ENCODE measurements around the gene PRKCE.

PRKCE gene

DNA sequence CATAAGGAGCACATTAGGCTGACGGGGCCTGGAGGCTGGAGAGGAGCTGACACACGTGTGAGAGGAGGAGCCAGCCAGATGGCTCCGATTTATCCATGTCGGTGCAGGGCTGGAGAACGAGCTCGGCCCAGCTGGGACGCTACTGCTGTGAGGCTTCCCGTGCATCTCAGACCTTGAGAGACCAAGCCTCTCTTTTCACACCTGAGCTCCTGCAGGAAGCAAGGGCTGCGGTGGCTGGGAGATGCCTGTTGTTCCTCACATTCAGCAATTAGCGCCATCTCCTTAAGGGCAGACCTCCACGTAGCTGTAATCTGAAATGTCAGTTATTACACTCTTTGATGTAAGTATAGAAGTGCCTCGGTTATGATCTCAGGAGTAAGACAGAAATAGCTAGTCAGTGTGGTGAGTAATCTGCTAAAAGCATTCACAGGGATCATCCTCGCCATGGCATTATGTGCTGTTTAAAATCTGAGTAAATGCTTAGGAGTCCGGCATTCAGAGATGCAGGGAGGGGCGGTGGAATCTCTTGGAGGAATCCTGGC is 107.9 kb downstream of the PRKCE start:
- DNase-seq = no peak

- no peak for DNase-seq
Measured at GRCh38 chr2:45761635-45762034, 110.2 kb downstream of the PRKCE start.

GRCh38 chr2:45763255-45763654 is 111.8 kb downstream of the PRKCE start:
- no peak for DNase-seq

DNA sequence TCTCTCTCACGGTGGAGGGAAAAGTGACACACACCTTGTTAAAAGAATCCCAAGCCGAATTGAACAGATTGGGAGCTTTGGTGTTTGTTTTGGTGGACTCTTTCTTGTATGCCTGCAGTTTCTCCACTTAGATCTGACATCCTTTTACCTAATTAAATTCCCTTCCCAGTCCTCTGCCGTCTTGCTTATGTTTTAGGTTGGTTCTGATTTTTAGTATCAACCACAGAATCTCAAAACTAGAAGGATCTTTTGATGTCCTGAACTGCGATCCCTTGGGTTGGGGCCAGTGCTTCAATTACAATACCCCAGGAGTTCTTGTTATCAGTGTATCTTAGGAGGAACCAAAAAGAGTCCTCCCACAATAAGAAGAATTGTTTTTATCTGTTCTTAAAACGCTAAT is 112.3 kb downstream of the PRKCE start:
- no peak for DNase-seq

DNA sequence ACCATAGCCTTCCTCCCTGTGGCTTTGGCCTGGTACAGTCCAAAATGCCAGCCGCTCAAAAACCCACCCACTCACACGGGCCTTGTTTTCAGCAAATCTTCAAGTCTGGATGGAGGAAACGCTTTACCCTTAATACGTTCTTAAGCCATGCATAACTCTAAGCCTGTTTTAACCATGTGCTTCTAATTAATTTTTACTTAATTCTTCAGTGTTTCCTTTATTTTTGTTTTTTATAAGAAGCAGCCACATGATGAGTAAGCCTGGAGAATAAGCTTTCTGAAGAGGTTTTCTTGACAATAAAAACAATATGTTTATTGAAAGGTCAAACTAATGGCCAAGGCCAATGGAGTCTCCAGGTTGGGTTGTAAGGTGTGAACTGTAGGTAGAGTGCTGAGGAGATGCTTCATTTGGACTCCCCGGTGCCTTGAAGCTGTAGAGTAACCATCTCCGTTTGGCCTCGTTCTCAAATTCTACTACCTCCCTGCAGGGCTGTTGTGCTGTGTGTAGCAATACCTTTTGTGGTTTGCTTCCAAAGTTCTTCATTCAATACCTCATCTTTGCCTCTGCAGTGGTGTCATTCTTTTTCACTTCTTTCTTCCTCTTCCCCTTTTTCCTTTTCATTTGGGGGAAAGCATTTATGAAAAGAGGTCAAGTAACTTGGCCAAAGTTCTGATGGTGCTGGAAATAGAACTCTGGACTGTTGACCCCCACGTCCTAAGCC is 113.7 kb downstream of the PRKCE start:
- no peak for DNase-seq

DNA sequence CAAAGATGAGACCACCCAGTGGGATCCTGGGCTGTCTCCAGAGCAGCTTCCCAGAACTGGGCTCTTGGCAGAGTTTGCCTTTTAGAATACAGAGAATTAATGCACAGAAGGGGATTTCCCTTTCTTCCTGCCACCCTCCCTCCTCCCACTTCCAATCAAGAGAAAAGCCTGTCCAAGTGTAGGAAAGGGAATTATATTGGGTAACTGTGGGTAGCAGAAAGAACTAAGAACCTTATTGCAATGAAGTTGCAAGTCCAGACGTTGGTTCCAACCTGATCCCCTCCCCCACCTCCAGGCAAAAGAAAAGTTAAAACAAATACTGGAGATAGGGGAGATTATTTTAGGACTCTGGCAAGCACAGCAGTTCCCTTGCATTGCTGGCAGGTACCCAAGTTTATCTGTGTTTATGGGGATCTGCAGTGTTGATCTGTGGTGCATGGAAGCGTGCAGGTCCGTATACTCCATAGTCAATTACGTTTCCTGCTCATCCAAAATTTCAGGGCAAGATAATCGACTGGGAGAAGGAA is 114.3 kb downstream of the PRKCE start:
- DNase-seq = no peak

- DNase-seq = no peak
Measured at GRCh38 chr2:45768208-45768607, 116.7 kb downstream of the PRKCE start.

DNA sequence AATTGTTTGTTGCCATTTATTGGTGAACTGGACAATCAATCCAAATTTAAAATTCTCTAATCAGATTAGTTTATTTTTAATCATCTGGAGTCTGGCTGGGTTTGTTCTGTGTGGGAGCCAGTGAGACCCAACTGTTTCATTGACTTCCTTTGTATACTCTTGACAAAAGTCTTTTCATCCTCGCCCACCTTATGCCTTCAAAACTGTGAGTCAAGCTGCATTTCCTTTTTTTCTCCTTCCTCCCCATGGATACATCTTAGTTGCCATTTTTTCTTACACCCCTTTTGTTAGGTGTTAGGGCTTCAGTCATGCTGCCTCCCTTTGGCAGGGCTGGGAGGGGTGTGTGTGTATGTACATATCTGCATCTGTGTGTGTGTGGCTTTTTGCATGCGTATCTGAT is 117.6 kb downstream of the PRKCE start:
- no peak for DNase-seq

- no peak for DNase-seq
Measured at GRCh38 chr2:45769854-45770576, 118.5 kb downstream of the PRKCE start.

GRCh38 chr2:45770811-45771210 is 119.3 kb downstream of the PRKCE start:
- DNase-seq = no peak

GRCh38 chr2:45771261-45771660 is 119.8 kb downstream of the PRKCE start:
- no peak for DNase-seq

- DNase-seq = no peak
Measured at GRCh38 chr2:45772038-45772437, 120.6 kb downstream of the PRKCE start.

- DNase-seq = no peak
Measured at GRCh38 chr2:45773909-45774308, 122.4 kb downstream of the PRKCE start.

- no peak for DNase-seq
Measured at GRCh38 chr2:45774688-45775244, 123.3 kb downstream of the PRKCE start.

GRCh38 chr2:45776160-45776955 is 124.9 kb downstream of the PRKCE start:
- DNase-seq = no peak

GRCh38 chr2:45777996-45778719 is 126.7 kb downstream of the PRKCE start:
- DNase-seq = no peak

DNA sequence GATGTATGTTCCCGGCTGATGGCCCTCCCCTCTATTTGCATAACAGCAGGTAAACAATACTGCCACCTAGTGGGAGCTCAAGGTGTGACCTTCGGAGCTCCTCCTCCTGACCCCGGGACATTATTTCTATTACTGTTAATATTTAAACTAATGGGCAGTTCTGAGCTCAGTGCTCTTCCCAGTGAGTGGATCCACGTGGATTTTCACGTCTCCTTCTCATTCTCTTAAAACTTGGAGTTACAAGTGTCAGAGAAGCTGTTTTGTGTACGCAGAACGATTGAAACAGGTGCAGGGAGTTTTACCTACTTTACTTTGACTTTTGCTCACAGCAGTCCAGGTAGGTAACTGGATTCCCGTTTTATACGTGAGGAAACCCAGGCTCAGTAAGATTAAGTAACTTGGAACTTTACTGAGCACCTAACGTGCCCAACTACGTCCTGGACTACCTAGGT is 127.3 kb downstream of the PRKCE start:
- peak; percentile 64 to 71 for DNase-seq

GRCh38 chr2:45780541-45781463 is 129.3 kb downstream of the PRKCE start:
- no peak for DNase-seq

DNA sequence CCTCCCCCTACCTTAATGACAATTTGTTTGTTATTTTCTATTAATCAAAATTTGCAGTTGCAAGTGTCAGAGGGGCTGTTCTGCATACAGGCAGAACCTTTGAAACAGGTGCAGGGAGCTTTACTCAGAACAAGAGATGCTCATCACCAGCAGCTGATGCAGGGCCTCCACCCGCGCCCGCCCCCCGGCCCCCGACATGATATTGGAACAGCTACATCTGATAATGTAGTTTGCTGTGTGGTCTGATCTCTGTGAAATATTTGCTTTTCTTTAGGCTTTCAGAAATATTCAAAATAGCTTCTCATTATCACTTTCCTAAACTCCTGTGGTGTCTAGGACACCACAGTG is 130.0 kb downstream of the PRKCE start:
- DNase-seq = no peak

- DNase-seq = no peak
Measured at GRCh38 chr2:45782436-45782835, 131.0 kb downstream of the PRKCE start.

GRCh38 chr2:45782986-45783385 is 131.5 kb downstream of the PRKCE start:
- no peak for DNase-seq
